Activated naive CD4-positive, alpha-beta T cell treated with Interleukin-2 at 50 U/mL for 16 hours (primary cell): ENCODE results near the gene NTRK3.
"Not testable (repeated sequence)": the region's sequence is repeated elsewhere in the genome, so short reads cannot be mapped to it uniquely, and the experiment has no call there.

Experiments used
- DNase-seq: peaks from one replicate; pipeline ENCODE4 v3.0.0-alpha.2; 2020

The NTRK3 gene

DNA sequence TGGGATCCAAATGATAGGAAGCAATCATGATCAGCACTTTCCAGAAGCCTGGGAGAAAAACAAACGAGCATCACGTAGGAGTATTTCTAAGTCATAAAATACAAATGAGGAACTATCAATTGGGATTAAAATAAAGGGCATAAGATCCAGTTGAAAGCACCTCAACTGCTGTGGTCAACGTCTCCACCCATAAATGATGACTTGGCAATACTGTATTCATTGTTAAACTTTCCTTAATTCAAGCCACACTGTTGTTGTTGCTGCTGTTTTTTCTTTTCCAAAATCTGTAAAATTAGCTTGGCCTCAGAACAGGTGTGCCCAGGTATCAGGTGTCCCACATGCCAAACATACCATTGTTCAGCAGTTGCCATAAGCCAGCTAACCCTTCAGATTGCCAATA, 395.8 kb downstream of the NTRK3 start:
- DNase-seq, result no peak

DNA sequence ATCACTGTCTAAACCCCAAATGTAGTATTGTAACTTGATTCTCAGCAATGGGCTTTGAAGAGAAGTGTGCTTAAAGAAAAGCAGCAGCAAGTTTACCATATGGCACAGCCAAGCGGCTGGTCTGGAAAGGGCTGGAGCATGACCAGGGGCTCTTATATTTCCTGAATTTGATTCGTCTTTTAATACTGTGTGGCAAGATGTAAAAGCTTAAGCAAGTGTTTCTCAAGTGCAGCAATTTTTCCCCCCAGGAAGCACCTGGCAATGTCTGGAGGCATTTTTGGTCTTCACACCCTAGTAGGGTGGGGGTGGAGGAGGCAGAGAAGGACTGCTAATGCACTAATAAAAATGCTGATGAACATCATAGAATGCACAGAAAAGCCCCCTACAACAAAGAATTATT, 397.9 kb downstream of the NTRK3 start:
- no peak for DNase-seq

DNA sequence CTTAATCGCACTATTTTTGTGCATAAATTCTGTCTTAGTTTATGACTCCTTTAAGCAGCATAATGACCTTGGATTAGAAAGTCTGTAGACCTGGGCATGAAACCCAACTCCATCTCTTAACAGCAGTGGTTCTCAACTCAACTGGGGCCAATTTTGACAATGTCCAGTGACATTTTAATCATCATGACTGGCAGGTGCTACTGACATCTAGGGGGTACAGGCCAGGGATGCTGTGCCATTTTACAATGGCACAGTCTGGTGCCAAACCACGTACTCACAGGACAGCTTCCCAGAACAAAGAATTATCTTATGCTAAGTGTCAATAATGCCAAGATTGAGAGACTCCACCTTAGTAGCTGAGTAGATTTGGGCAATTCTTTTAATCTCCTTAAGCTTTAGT, 405.0 kb downstream of the NTRK3 start:
- no peak for DNase-seq

DNA sequence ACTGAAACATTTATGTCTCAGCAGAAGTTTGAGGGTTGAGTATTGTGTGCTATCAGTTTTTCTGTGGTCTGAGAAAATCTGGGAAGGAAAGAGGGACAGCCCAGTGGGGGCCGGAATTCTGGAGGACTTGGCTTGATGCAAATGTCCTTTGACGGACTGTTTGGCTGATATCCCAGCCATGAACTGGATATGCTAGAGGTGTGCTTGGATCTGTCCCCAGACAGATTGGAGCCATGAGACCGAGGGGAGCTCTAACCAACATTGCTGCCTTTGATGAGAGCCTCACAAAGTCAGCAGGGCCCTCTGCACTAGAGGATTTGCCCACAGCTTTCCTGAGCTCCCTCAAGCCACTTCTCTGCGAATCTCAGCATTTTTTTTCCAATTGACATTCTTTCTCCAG, 405.6 kb downstream of the NTRK3 start:
- no peak for DNase-seq

DNA sequence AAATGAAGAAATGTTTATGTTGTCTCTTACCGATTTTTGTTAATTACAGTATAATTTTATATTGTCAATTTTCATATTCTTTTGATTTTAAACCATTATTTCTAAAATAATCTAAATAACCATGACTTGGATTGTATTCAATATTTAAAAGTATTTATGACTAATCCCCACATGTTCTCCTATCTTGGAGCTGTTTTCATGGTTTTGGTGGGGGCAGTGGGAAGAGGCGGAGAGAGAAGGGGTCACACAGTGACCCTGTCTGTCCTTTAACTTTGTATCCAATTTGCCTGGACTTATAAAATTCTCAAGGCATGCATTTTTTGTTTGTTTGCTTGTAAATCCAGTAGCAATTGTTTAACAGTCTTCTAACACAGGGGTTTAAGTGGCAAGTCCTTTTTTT, 407.4 kb downstream of the NTRK3 start:
- DNase-seq, result no peak

DNA sequence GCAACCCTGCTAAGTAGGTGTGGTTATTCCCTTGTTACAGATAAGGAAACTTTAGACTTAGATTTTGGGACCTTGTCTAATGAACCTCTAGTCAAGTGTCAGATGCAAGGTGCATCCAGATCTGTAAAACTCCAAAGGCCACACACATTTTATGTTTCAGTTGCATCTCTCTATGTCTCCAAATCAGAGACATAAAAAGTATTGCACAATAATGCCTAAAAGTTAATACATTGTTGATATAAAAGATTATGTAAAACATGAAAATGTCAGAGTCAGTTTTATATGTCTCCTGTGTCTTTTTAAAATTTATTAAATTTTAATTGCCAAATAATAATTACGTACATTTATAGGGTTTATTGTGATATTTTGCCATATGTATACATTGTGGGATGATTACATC, 408.5 kb downstream of the NTRK3 start:
- DNase-seq, result no peak

DNA sequence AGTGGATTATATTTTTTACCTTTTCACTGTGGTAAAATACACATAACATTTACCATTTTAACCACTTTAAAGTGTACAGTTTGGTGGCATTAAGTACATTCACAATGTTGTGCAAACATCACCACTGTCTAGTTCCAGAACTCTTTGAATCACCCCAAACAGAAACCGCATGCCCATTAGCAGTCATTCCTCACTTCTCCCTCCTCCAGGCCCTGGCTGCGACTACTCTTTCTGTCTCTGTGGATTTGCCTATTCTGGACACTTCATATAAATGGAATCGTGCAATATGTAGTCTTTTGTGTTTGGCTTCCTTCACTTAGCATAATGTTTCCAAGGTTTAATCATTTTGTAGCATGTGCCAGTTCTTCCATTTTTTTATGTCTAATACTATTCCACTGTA, 409.8 kb downstream of the NTRK3 start:
- DNase-seq, result no peak

DNA sequence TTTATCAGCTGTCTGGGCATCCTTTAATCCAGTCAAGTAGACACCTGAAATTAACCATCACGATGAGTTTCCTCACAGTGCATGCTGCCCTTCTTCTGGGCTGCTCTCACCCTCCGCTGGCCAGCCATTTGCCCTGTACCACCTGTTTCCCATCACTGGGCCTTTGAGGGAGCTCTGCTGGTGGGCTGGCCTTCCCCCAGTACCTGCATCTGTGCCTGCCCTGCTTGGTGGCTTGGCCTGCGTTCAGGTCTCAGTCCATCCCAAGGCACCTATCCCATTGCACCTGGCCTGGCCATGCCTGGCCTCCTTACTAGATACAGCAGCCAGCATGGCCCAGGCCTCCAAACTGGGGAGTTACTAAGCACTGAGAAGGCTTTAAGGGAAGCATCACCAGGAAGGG, 413.2 kb downstream of the NTRK3 start:
- no peak for DNase-seq

DNA sequence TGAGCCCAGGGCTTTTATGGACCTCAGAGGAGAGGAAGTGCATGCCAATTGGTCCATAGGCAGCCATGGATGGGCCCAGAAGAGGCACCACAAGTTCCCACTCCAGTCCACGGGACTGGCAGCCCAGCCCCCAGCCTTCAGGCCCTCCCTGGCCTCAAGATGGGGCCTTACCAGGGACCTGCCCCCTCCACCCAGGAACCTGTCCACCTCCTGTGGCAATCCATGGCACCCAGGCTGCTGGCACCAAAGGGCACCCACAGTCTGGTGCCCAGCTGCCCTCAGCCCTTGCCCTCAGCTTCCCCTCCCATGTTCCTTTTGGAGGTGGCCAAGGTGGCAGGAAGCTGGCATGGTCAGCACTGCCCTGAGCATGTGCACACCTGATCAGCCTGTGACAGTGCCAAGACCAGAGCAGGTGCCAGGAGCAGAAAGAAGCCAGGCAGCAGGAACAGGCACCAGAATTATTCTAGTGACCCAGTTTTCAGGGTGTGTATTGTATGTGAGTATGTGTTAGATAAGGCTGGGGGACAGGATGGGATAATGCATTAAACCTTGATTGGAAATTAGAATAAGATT, 415.0 kb downstream of the NTRK3 start:
- no peak for DNase-seq

DNA sequence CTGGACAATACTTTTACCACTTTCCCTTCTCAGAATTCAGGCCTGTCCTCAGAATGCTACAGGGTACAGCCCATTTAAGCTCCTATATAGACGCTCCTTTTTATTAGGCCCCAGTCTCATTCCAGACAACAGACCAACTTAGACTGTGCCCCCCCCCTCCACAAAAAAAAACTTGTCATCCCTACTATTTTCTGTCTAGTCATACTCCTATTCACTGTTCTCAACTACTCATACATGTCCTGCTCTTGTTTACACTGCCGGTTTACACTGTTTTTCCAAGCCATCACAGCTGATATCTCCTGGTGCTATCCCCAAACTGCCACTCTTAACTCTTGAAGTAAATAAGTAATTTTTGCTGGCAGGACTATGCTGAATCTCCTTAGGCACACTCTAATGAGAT, 420.7 kb downstream of the NTRK3 start:
- not testable (repeated sequence) for DNase-seq

DNA sequence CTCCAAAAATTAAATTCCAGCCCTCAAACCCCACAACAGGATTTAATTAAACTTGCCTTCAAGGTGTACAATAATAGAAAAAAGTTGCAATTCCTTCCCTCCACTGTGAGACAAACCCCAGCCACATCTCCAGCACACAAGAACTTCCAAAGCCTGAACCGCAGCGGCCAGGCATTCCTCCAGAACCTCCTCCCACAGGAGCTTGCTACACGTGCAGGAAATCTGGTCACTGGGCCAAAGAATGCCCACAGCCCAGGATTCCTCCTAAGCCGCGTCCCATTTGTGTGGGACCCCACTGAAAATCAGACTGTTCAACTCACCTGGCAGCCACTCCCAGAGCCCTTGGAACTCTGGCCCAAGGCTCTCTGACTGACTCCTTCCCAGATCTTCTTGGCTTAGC, 423.2 kb downstream of the NTRK3 start:
- not testable (repeated sequence) for DNase-seq

DNA sequence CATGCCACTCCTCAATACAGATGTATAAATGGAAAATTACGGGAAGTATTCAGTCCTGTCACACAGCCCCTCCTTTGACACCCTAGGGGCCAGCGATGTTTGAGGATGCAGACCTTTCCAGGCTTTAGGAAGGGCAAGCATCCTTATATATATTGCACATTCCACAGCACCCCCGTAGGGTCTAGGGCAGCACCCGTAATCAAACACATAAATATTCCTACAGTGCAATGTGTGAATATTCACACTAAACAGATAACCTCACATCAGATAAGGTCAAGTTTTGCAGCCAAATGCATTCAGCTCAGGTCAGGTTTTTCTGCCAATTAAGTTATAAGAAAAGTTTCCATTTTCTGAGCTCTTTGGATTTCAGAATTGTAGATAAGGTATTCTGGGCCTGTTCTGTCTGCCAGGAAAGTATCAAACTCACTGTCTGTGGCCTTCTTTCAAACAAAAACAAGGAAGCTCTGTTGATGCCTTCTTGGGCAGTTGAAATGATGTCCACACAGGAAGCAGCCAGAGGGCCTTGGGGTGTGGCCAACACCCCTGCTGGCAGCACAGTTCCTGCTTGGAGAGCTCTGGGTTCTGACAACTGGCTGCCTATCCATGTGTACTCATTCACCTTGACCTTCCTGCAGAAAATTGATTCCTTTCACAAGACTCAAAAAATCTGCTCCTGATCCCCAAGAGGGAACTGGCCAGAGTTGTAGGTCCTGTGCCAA, 427.0 kb downstream of the NTRK3 start:
- no peak for DNase-seq

DNA sequence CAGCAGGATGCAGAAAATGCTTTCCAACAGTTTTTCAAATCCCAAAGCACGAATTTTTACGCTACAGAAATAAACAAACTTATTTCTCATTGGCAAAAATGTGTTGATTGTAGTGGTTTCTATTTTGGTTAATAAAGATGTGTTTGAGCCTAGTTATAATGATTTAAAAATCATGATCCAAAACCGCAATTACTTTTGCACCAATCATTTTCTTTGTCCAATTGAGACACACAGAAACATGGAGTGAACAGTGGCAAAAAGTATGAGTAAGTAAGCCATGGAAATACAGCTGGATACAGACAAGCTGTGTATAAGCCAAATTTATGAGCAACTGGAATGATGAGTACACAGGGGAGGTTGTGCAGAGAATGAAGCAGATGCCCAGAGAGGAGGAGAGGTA, 427.9 kb downstream of the NTRK3 start:
- no peak for DNase-seq

DNA sequence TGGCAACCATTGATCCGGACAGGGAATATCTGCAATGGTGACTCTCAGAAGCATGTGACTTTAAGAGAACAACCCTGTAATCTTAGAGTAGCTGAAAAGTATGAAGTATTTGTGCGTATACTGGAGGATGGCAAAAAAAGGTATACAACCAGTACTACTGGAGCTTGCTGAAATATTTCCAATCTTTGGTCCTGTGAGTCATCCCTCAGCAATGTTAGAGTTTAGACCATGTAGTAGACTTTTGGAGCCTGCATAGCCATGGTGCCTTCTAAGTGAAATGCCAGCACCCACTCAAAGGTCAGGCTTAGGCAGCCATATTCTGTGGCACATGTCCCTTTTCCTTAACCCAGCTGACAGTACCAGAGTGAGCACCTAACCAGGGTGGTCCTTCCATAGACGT, 429.4 kb downstream of the NTRK3 start:
- no peak for DNase-seq

DNA sequence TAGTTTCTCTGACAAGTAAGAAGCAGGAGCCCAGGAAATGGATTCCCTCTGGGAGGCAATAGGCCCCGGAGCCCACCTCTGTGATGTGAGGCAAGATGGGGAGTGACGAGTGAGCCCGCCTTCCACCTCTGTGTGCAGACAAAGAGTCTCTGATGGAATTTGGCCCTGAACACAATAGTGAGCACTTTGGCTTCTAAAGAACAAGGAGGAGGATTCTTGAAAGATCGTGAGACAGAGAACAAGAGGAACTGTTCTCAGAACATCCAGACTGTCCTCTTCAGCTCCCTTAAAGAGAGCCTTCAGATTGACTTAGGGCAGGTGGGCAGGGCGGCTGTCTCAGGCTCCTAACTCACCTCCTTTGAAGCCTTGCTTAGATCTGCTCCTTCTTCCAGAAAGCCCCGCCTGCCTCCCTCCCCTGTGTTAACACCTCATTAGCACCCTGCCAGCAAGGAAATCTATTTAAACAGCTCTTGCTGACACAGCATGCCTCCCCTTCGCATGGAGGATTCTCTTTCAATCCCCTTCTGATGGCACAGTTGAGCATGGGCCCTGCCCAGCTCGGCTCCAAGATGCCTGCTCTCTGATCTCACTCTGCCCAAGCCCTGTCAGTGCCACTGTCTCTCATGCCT, 430.3 kb downstream of the NTRK3 start:
- no peak for DNase-seq

DNA sequence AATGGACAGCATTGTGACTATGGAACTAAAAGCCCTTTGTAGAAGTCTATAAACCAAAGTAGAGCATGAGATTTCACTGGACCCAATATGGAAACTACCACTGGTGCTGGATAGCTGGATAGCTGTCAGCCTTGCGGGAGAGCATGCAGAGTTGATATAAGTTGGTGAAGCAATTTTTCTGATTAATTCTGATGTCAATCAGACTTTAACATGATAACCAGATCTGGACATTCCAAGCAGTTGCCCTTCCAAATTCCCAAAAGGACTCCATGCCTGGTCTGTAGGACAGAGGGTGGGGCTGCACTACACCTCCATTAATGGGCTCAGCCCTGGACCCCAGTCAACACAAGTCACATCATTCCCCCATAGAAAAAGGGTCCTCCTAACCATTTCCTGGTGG, 437.8 kb downstream of the NTRK3 start:
- no peak for DNase-seq

DNA sequence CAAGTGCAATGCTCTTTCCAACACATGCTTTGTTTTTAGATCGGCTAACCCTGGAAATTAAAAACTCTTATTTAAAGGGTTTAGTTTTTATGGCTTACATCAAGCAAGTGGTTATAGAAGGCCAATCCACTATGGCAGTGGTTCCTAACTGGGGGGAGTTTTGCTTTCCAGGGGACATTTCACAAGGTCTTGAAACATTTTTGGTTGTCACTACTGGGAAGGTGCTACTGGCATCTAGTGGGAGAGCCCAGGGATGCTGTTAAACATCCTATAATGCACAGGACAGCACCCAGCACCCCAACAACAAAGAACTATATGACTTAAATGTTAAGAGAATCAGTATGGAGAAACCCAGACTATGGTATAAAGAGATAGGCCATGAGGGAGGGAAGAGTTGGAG, 439.0 kb downstream of the NTRK3 start:
- DNase-seq, result no peak

DNA sequence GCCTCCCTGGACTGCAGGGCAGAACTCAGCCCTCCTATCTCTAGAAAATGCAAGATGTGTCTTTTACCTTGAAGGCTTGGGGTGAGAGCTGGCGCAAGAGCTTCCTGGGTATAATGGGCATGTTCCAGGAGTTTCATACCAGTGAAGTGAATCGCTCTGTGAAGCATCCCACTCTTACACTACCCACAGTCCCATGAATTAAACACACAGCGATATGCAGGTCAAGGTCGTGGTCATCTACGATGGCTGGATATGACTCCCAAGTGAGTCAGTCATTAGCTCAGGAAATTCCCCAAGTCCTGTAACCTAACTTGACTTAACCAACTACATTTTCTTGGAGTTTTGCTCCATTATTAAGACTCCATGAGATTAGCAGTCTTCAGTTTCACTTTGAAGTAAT, 439.7 kb downstream of the NTRK3 start:
- no peak for DNase-seq

DNA sequence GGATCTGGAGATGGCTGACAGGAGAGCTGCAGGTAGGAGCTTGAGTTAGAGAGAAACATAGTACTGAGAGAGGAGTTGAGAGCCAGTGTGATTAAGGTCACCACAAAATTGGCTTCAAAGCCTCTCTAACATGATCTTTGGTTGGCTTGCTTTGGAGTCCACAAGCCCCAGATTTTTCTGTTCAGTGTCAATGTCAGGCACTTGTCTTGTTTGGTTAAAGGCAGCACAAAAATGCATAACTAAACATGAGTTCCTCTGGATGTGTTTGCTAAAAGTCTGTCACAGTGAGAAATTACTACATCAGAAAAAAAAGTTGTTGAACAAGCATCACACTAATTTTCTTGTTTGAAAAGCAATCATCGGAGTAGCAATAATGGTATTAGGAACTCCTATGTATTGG, 440.5 kb downstream of the NTRK3 start:
- DNase-seq, result no peak
